Upper lobe of left lung (tissue), 4 donors: ENCODE data around the gene CRHR2.

ENCODE experiments used
- EP300 ChIP-seq, 4 donors: sonication (generic); formaldehyde crosslinking; IDR thresholded peaks; one replicate each; pipeline ENCODE4 v1.5.1; 2017; ENCODE audit warnings: antibody characterized with exemption in 4 of 4, control low read depth in 2 of 4
- POLR2A ChIP-seq, 4 donors: fragments of 450-650 bp; IDR thresholded peaks; one replicate each; pipeline ENCODE4 v1.5.1; 2016 to 2017; ENCODE audit warnings: antibody characterized with exemption in 4 of 4, mild to moderate bottlenecking in 2 of 4
- POLR2AphosphoS5 ChIP-seq, 2 donors: sonication (generic); formaldehyde crosslinking; IDR thresholded peaks; one replicate each; pipeline ENCODE4 v1.5.1; 2017; ENCODE audit warnings: antibody characterized with exemption in 2 of 2
- TF ChIP-seq, protein P1 (sequence below), 6 experiments: fragments of 450-650 bp in 4 of 6; fragments of 200-600 bp in 2 of 6; sonication (generic) in 2 of 6; IDR thresholded peaks; one replicate each; pipeline ENCODE4 v1.5.1; 2016 to 2019; ENCODE audit warnings: antibody characterized with exemption in 6 of 6

DNA sequence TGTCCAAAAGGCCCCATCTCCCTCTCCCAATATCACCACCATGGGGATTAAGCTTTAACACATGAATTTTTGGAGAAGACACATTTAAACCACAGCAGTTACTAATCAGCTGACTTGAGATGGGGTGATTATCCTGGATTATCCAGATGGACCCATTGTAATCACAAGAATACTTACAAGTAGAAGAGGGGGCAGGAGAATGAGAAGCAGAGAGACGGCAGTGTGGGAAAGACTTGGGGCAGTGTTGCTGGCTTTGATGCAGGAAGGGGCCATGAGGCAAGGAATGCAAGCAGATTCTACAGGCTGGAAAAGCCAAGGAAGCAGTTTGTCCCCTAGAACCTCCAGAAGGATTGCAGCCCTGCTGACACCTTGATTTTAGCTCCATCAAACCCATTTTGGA lies 39.0 kb upstream of the CRHR2 start:
- TF ChIP-seq POLR2A (IDR thresholded peaks at IDR 0.05): no peak
- TF ChIP-seq, protein P1, sequence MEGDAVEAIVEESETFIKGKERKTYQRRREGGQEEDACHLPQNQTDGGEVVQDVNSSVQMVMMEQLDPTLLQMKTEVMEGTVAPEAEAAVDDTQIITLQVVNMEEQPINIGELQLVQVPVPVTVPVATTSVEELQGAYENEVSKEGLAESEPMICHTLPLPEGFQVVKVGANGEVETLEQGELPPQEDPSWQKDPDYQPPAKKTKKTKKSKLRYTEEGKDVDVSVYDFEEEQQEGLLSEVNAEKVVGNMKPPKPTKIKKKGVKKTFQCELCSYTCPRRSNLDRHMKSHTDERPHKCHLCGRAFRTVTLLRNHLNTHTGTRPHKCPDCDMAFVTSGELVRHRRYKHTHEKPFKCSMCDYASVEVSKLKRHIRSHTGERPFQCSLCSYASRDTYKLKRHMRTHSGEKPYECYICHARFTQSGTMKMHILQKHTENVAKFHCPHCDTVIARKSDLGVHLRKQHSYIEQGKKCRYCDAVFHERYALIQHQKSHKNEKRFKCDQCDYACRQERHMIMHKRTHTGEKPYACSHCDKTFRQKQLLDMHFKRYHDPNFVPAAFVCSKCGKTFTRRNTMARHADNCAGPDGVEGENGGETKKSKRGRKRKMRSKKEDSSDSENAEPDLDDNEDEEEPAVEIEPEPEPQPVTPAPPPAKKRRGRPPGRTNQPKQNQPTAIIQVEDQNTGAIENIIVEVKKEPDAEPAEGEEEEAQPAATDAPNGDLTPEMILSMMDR (IDR thresholded peaks at IDR 0.05): no peak
- TF ChIP-seq POLR2AphosphoS5 (IDR thresholded peaks at IDR 0.05): no peak
- TF ChIP-seq EP300 (IDR thresholded peaks at IDR 0.05): no peak
